Measurements from ENCODE around the gene MCF2L. TPM values are rescaled to one million over a fixed set of nuclear protein-coding genes. Genes with fewer than 3 reads are reported as not detected.
A peak's percentile ranks its signal among the peaks of the same experiment; 100 is the strongest.

Gene MCF2L
- total RNA-seq, 1 donor from 2014 or later, result 83.0 TPM

DNA sequence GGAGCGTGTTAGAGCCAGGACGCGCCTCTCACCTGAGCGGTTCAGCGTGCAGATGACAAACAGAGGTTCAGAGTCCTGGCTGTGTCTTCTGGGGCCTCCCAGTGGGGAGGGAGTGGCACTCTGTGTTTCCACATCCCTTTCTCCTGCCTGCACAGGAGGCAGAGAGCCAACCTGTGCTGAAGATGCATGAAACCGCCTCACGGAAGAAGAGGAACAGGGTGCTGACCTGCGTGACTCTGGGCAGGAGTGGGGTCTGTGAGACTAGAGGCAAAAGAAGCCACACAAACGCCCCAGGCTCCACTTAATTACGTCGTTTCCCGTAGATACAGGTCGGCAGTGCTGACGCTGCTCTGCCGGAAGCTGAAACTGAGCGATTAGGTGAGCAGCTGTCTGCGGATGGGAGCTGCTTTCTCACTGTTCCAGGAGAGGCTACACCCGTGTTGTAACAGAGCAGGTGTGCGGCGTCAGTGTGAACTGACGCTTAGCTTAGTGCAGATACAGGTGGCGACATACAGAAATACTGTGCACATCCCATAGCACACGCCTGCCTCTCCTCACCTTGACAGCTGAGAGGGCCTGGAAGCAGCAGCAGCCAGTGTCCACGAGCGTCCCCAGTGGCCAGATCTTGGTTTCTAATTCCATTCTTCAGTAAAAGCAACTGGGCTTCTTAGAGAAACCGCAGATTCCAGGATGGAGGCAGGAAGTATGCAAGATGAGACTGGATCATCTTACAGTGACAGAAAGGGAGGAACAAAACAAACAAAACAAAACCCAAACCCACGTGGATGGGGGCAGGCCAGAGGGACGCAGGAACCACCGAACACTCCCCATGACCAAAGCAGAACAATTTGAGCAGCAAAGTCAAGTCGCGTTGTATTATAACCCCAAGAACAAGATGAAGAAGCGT, 37.7 kb upstream of the MCF2L start:
- peaks cover 8% of the 10 kb centered on the region for H3K27me3 Mint-ChIP-seq (ENCODE audit: unreplicated experiment)
- H3K4me1 Mint-ChIP-seq (ENCODE audit: low read depth, unreplicated experiment), result peaks cover 23% of the 10 kb centered on the region
- peak; percentile 71 for DNase-seq
- H3K4me3 Mint-ChIP-seq (ENCODE audit: unreplicated experiment), result peak overlapping the region; percentile 5
- peak overlapping the region; percentile 33 for H3K27ac Mint-ChIP-seq (ENCODE audit: unreplicated experiment)
- peaks cover 5% of the 10 kb centered on the region for H3K9me3 Mint-ChIP-seq (ENCODE audit: unreplicated experiment)
- TF ChIP-seq, protein P1, sequence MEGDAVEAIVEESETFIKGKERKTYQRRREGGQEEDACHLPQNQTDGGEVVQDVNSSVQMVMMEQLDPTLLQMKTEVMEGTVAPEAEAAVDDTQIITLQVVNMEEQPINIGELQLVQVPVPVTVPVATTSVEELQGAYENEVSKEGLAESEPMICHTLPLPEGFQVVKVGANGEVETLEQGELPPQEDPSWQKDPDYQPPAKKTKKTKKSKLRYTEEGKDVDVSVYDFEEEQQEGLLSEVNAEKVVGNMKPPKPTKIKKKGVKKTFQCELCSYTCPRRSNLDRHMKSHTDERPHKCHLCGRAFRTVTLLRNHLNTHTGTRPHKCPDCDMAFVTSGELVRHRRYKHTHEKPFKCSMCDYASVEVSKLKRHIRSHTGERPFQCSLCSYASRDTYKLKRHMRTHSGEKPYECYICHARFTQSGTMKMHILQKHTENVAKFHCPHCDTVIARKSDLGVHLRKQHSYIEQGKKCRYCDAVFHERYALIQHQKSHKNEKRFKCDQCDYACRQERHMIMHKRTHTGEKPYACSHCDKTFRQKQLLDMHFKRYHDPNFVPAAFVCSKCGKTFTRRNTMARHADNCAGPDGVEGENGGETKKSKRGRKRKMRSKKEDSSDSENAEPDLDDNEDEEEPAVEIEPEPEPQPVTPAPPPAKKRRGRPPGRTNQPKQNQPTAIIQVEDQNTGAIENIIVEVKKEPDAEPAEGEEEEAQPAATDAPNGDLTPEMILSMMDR (IDR thresholded peaks at IDR 0.05; ENCODE audit: partially characterized antibody, unreplicated experiment), result peak; percentile 56
- H3K36me3 Mint-ChIP-seq (ENCODE audit: unreplicated experiment), result no peaks in the 10 kb centered on the region

DNA sequence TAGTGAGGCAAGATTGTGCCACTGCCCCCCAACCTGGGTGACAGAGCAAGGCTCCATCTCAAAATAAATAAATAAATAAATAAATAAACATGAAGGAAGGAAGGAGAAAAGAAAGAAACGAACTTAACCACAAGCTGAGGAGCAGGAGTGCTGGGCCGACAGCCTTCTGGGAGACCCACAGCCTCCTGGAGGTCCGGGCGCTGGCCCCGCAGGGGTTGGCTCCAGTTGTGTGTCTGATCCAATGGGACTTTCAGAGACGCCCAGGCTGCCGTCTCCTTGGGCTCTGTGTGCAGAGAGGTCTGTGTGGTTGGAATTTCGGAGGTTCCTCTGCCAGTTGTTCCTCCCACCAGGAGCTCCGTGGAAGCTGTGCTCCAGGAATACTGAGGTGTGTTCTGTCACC, 36.0 kb upstream of the MCF2L start:
- Mint-ChIP-seq H3K36me3 (ENCODE audit: unreplicated experiment) (no peaks in the 10 kb centered on the region), H3K27ac (ENCODE audit: unreplicated experiment) (no peak overlapping the region), H3K4me3 (ENCODE audit: unreplicated experiment) (no peak overlapping the region), H3K4me1 (ENCODE audit: low read depth, unreplicated experiment) (peaks cover 23% of the 10 kb centered on the region), H3K9me3 (ENCODE audit: unreplicated experiment) (peaks cover 8% of the 10 kb centered on the region), H3K27me3 (ENCODE audit: unreplicated experiment) (peaks cover 7% of the 10 kb centered on the region)
- no peak for DNase-seq
- TF ChIP-seq, protein P1 (IDR thresholded peaks at IDR 0.05; ENCODE audit: partially characterized antibody, unreplicated experiment), result no peak

DNA sequence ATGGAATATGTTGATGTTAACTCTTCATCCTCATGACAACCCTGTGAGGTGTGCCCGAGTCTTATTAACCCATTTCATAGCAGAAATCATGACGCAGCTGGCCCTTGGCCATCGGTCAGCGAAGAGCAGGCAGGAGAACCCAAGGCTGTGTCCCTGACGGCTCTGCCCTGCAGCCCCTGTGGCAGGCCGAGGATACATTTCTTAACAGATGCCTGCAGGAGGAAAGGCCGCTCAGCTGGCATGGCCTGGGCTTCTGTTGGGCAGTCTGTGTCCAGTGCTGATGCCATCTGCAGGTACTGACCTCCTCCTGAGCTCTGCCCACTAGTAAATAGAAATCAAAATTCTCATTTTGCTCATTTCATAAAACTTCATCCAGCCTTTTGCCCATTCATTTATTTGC, 35.4 kb upstream of the MCF2L start:
- Mint-ChIP-seq H3K36me3 (ENCODE audit: unreplicated experiment) (no peaks in the 10 kb centered on the region), H3K27me3 (ENCODE audit: unreplicated experiment) (peaks cover 7% of the 10 kb centered on the region)

DNA sequence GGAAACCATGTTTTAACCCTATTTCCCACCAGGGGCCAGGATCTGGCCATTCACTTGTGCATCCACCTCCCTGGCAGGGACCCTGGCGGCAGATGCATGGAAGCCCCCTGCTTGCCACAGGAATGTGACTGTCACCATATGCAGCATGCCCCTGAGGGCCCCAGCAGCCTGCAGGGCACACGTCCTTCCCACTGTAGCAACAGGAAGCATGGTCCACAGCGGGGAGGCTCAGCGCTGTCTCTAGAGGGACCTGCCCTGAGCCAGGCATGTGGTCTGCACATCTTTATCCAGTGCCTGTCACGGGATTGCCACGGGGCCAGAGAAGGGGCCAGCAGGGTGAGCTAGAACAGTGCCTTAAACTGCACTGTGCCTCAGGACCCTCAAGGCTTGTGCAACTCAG, 34.9 kb upstream of the MCF2L start:
- Mint-ChIP-seq H3K9me3 (ENCODE audit: unreplicated experiment) (peaks cover 6% of the 10 kb centered on the region), H3K4me3 (ENCODE audit: unreplicated experiment) (no peak overlapping the region), H3K4me1 (ENCODE audit: low read depth, unreplicated experiment) (peaks cover 20% of the 10 kb centered on the region), H3K36me3 (ENCODE audit: unreplicated experiment) (no peaks in the 10 kb centered on the region), H3K27me3 (ENCODE audit: unreplicated experiment) (peaks cover 7% of the 10 kb centered on the region), H3K27ac (ENCODE audit: unreplicated experiment) (no peak overlapping the region)
- no peak for DNase-seq
- TF ChIP-seq, protein P1 (IDR thresholded peaks at IDR 0.05; ENCODE audit: partially characterized antibody, unreplicated experiment), result no peak

More for the DNA sequence above, 35.4 kb upstream of the MCF2L start:
- Mint-ChIP-seq H3K9me3 (ENCODE audit: unreplicated experiment) (peaks cover 6% of the 10 kb centered on the region), H3K4me1 (ENCODE audit: low read depth, unreplicated experiment) (peaks cover 21% of the 10 kb centered on the region), H3K4me3 (ENCODE audit: unreplicated experiment) (no peak overlapping the region), H3K27ac (ENCODE audit: unreplicated experiment) (no peak overlapping the region)
- no peak for DNase-seq
- TF ChIP-seq, protein P1 (IDR thresholded peaks at IDR 0.05; ENCODE audit: partially characterized antibody, unreplicated experiment), result no peak

DNA sequence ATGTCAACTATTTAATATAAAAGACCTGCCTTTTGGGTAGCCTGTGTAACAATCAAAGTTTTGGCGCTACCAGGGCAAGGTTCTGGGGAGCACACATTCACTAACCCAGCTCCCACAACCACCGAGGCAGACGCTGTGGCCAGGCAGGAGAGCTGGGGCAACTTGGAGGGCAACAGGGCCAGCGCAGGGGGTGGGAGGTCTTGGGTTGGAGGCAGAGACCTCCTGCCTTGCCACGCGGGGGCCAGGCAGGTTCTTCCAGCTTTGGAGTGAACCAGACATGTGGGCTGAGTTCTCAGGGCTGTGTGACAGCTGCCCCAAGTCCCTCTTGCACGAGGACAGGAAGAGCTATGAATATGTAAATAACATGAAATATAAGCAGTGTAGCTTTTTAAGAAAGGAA, 30.3 kb upstream of the MCF2L start:
- Mint-ChIP-seq H3K4me3 (ENCODE audit: unreplicated experiment) (no peak overlapping the region), H3K27ac (ENCODE audit: unreplicated experiment) (no peak overlapping the region), H3K4me1 (ENCODE audit: low read depth, unreplicated experiment) (peaks cover 4% of the 10 kb centered on the region), H3K27me3 (ENCODE audit: unreplicated experiment) (peaks cover 4% of the 10 kb centered on the region), H3K9me3 (ENCODE audit: unreplicated experiment) (peaks cover 7% of the 10 kb centered on the region), H3K36me3 (ENCODE audit: unreplicated experiment) (no peaks in the 10 kb centered on the region)
- no peak for DNase-seq
- TF ChIP-seq, protein P1 (IDR thresholded peaks at IDR 0.05; ENCODE audit: partially characterized antibody, unreplicated experiment), result no peak
